ENCODE results near the gene RBM19.

Gene RBM19

DNA sequence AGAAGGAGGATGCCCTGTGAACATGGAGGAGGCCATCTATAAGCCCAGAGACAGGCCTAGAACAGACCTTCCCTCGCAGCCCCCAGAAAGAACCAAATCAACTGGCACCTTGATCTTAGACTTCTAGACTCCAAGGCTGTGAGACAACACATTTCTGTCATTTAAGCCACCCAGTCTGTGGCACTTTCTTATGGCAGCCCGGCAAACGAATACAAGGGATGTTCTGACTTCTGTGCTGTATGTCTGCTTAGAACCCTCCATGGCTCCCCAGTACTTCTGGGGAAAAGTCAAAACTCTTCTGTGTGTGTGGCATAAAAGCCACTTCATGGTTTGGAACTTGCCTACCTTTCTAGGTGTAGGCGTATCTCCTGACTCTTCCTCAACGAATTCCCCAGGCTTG, 42.9 kb downstream of the RBM19 start:
- no peak overlapping the region for H3K4me3 ChIP-seq (ENCODE audit: control insufficient read depth, low read depth, low read length)
- TF ChIP-seq, protein P1, sequence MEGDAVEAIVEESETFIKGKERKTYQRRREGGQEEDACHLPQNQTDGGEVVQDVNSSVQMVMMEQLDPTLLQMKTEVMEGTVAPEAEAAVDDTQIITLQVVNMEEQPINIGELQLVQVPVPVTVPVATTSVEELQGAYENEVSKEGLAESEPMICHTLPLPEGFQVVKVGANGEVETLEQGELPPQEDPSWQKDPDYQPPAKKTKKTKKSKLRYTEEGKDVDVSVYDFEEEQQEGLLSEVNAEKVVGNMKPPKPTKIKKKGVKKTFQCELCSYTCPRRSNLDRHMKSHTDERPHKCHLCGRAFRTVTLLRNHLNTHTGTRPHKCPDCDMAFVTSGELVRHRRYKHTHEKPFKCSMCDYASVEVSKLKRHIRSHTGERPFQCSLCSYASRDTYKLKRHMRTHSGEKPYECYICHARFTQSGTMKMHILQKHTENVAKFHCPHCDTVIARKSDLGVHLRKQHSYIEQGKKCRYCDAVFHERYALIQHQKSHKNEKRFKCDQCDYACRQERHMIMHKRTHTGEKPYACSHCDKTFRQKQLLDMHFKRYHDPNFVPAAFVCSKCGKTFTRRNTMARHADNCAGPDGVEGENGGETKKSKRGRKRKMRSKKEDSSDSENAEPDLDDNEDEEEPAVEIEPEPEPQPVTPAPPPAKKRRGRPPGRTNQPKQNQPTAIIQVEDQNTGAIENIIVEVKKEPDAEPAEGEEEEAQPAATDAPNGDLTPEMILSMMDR (IDR thresholded peaks at IDR 0.05; ENCODE audit: control insufficient read depth, insufficient read depth, low read depth, low read length, missing control alignments), result no peak
- DNase-seq (ENCODE audit: low read depth), result no peak

DNA sequence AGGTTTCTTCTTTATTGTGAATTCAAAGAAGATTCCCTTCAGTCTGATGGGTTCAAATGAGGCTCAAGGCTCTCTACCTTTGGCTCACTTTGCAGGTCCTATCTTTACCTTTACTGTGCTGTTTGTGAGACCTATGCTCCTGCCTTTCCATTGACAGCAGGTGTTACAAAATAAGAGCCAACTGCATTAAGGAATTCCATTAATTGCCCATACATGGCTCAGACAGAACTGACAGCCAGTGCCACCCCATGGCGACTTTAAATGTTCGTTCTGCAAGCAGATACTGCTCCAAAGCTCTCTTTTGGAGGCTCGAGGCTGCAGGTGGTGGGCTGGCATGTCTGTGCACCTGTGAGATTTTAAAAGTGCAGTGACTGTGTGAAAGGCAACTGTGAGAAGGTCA, 44.7 kb downstream of the RBM19 start:
- H3K4me3 ChIP-seq (ENCODE audit: control insufficient read depth, low read depth, low read length), result no peak overlapping the region
- TF ChIP-seq, protein P1 (IDR thresholded peaks at IDR 0.05; ENCODE audit: control insufficient read depth, insufficient read depth, low read depth, low read length, missing control alignments), result no peak
- DNase-seq (ENCODE audit: low read depth), result no peak

DNA sequence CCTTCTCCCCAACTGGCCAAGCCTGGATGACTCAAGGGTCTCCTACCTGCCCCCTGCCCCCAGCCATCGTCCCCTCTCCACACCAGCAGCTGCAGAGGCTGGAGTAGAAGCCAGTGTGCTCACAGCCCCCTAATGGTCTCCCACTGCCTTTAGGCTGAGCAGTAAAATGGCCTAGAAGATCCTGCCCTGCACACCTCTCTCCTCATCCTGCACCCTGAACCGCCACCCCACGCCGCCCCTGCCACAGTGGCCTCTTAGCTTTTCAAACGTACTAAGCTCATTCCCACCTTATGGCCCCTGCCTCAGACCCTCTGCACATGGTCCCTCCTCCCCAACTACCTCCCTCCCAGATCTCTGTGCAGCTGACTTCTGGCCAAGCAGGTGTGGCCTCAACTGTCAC, 46.3 kb downstream of the RBM19 start:
- TF ChIP-seq, protein P1 (IDR thresholded peaks at IDR 0.05; ENCODE audit: control insufficient read depth, insufficient read depth, low read depth, low read length, missing control alignments), result no peak
- H3K4me3 ChIP-seq (ENCODE audit: control insufficient read depth, low read depth, low read length), result no peak overlapping the region
- no peak for DNase-seq (ENCODE audit: low read depth)

DNA sequence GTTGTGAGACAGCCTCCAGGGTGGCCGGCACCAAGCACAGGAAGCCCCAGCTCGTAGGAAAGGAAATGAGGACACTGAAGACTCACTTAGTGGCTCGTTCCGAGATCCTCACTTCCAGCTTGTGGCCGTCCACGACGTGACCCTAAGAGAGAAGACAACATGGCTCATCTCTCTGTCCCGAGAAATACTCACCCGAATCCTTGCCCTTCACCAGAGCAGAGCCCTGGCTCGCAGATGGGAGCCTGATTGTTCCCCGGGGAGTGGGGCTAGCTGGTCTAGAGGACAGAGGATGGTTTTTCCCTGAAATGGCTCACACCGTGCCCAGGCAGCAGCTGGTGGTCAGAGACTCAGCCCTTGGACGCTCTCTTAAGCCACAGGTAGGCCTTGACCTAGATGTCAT, 47.8 kb downstream of the RBM19 start:
- no peak for DNase-seq (ENCODE audit: low read depth)
- TF ChIP-seq, protein P1 (IDR thresholded peaks at IDR 0.05; ENCODE audit: control insufficient read depth, insufficient read depth, low read depth, low read length, missing control alignments), result no peak

DNA sequence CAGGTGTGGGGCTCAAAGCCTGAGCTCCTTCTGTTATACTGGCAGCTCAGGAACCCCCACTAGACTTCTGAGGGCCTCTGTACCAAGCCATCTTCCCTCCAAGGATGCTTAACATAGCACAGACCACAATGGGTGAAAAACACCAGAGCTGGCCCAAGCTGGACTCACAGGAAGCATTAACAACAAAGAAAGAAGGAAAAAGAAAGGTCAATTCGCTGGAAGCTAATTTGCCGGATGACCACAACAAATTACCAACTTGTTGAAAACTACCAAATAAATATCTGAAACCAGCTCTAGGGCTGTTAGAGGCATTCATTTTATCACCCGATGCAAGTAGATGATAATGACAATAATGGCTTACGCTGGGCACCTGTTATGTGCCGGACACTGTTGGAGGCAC, 48.7 kb downstream of the RBM19 start:
- H3K4me3 ChIP-seq (ENCODE audit: control insufficient read depth, low read depth, low read length), result no peak overlapping the region
- TF ChIP-seq, protein P1 (IDR thresholded peaks at IDR 0.05; ENCODE audit: control insufficient read depth, insufficient read depth, low read depth, low read length, missing control alignments), result no peak
- DNase-seq (ENCODE audit: low read depth), result no peak

More for the DNA sequence above, 47.8 kb downstream of the RBM19 start:
- H3K4me3 ChIP-seq (ENCODE audit: control insufficient read depth, low read depth, low read length), result no peak overlapping the region

DNA sequence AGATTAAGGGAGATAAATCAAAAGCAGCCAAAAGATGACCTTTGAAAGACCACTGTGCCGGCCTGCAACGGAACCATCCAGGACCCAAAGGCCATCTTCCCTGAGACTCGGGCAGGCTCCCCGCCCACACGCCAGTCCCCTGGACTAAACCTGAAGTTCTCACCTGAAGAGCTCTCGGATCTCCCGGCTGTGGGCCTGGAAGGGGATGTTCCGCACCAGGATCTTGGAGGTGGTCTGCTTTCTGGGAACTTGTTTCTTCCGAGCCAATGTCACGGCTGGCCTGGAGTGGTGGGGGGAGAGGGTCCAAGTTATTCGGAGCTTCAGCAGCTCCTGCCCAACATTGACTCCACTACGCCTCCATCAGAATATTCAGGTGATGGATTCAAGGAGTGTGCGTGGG, 51.3 kb downstream of the RBM19 start:
- DNase-seq (ENCODE audit: low read depth), result no peak
- TF ChIP-seq, protein P1 (IDR thresholded peaks at IDR 0.05; ENCODE audit: control insufficient read depth, insufficient read depth, low read depth, low read length, missing control alignments), result no peak
- H3K4me3 ChIP-seq (ENCODE audit: control insufficient read depth, low read depth, low read length), result no peak overlapping the region

DNA sequence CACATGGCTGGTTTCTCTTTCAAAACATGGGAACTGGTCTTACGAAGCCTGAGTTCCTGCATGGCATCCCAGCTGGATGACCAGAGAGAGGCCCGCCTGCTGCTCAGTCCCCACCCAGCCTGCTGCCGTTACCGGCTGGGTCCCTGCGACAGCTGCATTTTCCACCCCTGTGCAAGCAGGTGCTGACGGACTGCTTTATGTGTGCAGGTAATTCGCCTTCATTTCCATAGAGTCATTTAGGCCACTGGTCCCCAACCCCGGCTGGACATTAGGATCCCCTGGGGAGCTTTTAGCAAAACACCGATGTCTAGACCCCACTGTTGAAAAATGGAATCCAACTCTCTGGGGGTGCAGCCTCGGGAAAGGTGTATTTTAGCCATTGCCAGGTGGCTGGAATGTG, 51.9 kb downstream of the RBM19 start:
- DNase-seq (ENCODE audit: low read depth), result no peak
- TF ChIP-seq, protein P1 (IDR thresholded peaks at IDR 0.05; ENCODE audit: control insufficient read depth, insufficient read depth, low read depth, low read length, missing control alignments), result no peak
- H3K4me3 ChIP-seq (ENCODE audit: control insufficient read depth, low read depth, low read length), result no peak overlapping the region
